Measurements from ENCODE around the gene CLEC4F. TPM values are rescaled to one million over a fixed set of nuclear protein-coding genes. Genes with fewer than 3 reads are reported as not detected.

The CLEC4F gene
- total RNA-seq, 1 experiment from 2014 or later: not detected

- Histone ChIP-seq H3K4ac (ENCODE audit: low read depth, low read length) (no peak overlapping the region), H4K8ac (replicated peaks; ENCODE audit: insufficient read length, low read depth, low read length) (no peak overlapping the region), H4K20me1 (ENCODE audit: control insufficient read depth, insufficient read depth, insufficient read length) (no peaks in the 10 kb centered on the region), H3K23me2 (ENCODE audit: insufficient read length, low read depth, low read length, poor library complexity, severe bottlenecking) (no peaks in the 10 kb centered on the region), H3K9me3 (ENCODE audit: control insufficient read depth, low read depth, low read length) (no peaks in the 10 kb centered on the region), H3K9ac (ENCODE audit: extremely low read depth, insufficient read length, low read length) (no peak overlapping the region), H2AK5ac (ENCODE audit: insufficient read length, low read length) (no peak overlapping the region), H4K91ac (ENCODE audit: insufficient read length, low read depth, low read length) (no peak overlapping the region), H3K23ac (ENCODE audit: insufficient read length, low read depth, low read length) (no peak overlapping the region), H3K18ac (ENCODE audit: insufficient read length, low read depth, low read length) (no peak overlapping the region), H2BK120ac (ENCODE audit: low read depth, low read length, poor library complexity, severe bottlenecking) (no peak overlapping the region), H3T11ph (ENCODE audit: low read length) (no peak overlapping the region), H2BK15ac (ENCODE audit: low read depth, low read length) (no peak overlapping the region), H3K56ac (ENCODE audit: insufficient read length, low read depth, low read length) (no peak overlapping the region), H3K79me1 (ENCODE audit: insufficient read depth, low read depth, low read length, poor library complexity, severe bottlenecking) (no peaks in the 10 kb centered on the region), H3K79me2 (ENCODE audit: insufficient read depth, low read length) (no peaks in the 10 kb centered on the region), H3K27me3 (ENCODE audit: insufficient read depth, low read length) (no peaks in the 10 kb centered on the region), H4K5ac (ENCODE audit: insufficient read length, low read depth, low read length) (no peak overlapping the region), H2BK20ac (ENCODE audit: low read depth, low read length, poor library complexity, severe bottlenecking) (no peak overlapping the region), H2AFZ (ENCODE audit: low read length) (no peak overlapping the region), H3K14ac (ENCODE audit: insufficient read depth, low read length) (no peak overlapping the region), H3K27ac (ENCODE audit: insufficient read length, low read depth, low read length) (no peak overlapping the region), H2BK12ac (ENCODE audit: insufficient read length, low read depth, low read length) (no peak overlapping the region), H3K4me1 (ENCODE audit: insufficient read depth, low read length) (no peaks in the 10 kb centered on the region), H3K4me2 (ENCODE audit: insufficient read depth, insufficient read length, low read length) (no peak overlapping the region), H2BK5ac (ENCODE audit: insufficient read length, low read length) (no peak overlapping the region)
- no peak for DNase-seq
- WGBS (ENCODE audit: extremely low coverage, insufficient read length, low lambda C conversion rate): no CpG with 5 or more reads among the region's 5 CpGs
- Mint-ChIP-seq H3K4me1 (peaks cover 6 to 9% of the 10 kb centered on the region in 2 experiments), H3K9me3 (no peaks in the 10 kb centered on the region; a peak in 1 of 5 replicates), H3K36me3 (ENCODE audit: insufficient read depth in 1 of 3, low read depth in 3 of 3) (no peaks in the 10 kb centered on the region), H3K27ac (peak overlapping the region in 1 of 3 experiments; percentile 12; a peak in 1 of 7 replicates), H3K27me3 (ENCODE audit: low read depth) (peaks cover 65% of the 10 kb centered on the region), H3K4me3 (no peak overlapping the region)
- no peak for TF ChIP-seq CTCF (conservative IDR thresholded peaks at IDR 0.05)
Measured at GRCh38 chr2:70816726-70817125, 3.7 kb downstream of the CLEC4F start.
